Stimulated activated CD8-positive, alpha-beta memory T cell treated with anti-CD3 and anti-CD28 coated beads, Interleukin-12 subunit alpha, Interleukin-12 subunit beta, amount 100 ng/mL, for 4 hours (primary cell): ENCODE data around the gene KCTD20.
"Not testable (repeated sequence)": the region's sequence is repeated elsewhere in the genome, so short reads cannot be mapped to it uniquely, and the experiment has no call there.

Experiments
- DNase-seq: peaks from one replicate; pipeline ENCODE4 v3.0.0-alpha.2; 2020; ENCODE audit warnings: low read depth

KCTD20 gene

DNA sequence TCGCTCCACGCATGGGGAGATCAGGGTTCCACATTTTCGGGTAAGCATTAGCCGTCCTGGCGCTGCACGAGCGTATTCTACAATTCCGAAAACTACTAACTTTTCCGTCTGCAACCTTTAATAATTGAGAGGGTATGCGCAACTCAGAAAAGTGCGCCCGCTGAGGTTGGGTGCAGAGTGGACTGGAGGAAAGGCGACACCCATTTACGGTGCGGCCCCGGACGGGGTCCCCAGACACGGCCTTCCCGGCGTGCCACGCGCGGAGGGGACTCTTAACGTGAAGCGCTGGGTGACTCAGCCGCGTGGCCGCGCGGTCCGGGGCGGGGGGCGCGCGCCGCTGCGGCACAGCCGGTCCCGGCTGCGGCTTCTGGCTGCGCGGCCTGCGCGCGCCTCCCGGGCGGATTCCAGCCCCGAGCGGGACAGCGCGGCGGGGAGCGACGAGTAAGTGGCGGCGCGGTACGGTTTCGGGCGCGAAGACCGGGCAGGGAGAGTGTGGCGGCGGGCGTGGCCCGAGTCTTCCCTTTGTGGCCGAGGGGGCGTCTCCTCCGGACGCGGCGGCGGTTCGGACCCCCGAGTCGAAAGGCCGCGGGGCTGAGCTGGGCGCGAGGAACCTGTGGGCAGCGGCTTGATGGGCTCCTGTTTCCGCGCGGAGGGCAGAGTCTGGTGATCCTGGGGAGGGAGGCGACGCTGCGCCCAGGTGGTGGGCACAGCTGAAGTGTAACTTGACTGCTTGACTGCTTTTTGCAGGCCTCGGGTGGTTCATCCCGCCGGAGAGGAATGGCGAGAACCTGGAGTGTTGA lies at the start of gene KCTD20, which contains the start of gene PXT1:
Gene KCTD20, plus strand, starts transcription at position 330 of the 800 bp plus-strand sequence. CDS start 27,098 bp downstream, outside the sequence.
Gene PXT1, minus strand, starts transcription at position 184 of the 800 bp plus-strand sequence. CDS start 16,772 bp downstream, outside the sequence.
- DNase-seq: peak; percentile 77

DNA sequence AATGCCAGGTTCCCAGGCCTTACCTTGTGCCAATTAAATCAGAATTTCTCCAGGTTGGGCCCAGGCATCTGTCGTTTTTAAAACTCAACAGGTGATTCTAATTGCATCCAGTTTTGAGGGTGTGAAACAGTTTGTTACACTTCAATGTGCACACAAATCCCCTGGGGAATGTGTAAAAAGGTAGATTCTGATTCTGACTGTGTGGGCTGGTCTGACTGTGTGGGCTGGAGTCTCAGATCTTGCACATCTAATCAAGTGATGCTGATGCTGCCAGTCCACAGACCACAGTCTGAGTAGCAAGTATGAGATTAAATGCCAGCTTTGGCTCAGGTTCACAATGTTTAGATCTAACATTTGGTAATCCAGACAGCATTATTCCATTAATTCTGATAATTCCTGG lies 42.8 kb upstream of the KCTD20 start:
- DNase-seq: no peak

DNA sequence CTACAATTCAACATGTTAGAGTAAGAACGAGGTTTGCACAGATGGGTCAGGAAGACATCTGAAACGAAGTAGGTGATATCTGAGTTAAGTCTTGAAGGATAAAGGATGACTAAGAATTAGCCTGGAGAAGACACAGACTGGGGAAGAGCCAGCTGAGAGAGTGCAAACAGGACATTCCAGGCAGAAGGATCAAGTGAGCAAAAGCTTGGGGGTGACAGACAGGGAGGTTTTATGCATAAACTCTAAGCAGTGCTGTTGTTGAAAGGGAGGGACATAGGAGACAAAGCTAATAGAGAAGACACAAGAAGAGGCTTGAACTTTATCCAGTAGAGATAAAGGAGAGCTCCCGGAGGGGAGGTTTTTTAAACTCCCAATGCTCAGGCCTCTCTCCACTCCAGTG lies 40.3 kb upstream of the KCTD20 start:
- DNase-seq: no peak

DNA sequence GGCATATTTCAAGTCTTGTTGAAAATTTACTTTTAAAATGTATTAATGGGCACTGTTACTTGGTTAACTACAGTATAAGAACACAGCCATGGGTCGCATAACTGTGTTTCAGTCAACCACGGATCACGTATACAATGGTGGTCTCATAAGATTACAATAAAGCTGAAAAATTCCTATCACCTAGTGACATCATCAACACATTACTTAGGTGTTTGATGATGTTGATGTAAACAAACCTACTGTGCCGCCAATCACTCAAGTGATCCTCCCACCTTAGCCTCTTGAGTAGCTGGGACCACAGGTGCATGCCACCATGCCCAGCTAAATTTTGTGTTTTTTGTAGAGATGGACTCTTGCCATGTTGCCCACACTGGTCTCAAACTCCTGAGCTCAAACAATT lies 38.6 kb upstream of the KCTD20 start:
- DNase-seq: no peak

DNA sequence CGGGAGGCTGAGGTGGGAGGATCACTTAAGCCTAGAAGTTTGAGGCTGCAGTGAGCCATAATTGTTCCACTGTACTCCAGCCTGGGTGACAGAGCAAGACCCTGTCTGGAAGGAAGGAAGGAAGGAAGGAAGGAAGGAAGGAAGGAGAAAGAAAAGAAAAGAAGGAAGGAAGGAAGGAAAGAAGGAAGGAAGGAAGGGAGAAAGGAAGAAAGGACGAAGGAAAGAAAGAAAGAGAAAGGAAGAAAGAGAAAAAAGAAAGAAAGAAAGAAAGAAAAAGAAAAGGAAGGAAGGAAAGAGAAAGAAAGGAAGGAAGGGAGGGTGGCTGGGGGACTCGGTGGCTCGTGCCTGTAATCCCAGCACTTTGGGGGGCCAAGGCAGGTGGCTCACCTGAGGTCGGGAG lies 33.1 kb upstream of the KCTD20 start:
- not testable (repeated sequence) for DNase-seq

DNA sequence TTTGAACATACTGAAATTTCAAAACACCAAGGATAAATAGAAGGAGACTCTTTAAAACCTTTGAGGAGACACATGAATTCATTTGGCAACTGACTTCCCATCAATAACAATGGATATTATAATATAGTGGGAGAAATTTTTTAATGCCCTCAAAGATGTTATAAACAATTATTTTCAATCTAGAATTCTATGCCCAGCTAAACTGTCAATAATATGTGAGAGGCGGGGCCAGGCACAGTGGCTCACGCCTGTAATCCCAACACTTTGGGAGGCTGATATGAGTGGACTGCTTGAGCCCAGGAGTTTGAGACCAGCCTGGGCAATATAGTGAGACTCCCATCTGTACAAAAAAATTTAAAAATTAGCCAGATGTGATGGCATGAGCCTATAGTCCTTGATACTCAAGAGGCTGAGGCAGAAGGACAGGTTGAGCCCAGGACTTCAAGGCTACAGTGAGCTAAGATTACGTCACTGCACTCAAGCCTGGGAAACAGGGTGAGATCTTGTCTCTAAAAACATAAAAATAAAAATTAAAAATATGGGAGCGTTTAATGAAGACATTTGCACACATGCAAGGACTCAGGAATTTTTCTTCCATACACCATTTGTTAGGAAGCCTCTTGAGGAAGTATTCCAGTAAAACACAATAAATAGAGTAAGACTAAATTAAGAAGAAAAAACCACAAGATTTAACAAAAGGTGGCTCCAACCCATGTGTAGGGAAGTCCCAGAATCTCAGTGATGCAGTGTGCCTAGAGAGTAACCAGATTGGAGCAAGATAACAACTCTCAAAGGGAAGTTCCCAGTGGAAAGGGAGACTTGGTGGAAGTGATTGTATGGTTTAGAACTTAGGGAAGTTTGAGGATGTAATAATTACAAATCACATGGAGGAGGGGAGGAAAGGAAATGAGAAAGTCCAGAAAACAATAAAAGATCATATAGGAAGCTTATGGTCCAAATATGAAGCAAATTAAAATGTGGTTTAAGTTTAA lies 29.0 kb upstream of the KCTD20 start:
- no peak for DNase-seq

DNA sequence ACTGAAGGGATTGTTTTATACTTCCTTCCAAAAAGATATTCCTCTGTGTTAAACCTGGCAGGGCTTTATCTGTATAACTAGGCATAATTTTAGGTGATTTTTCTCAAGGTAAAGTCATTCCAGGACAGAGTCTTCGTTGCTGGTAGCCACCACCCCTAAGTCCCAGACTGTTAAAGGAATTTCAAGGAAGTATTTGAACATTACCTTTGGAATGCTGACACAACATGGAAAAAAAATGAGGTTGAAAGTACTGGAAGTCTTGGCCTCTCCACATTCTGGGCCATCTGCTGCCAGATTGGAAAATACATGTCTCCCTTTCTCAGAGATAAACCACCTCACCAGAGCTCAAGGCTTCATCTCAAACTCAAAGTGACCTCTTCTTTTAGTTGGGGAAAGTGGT lies 28.3 kb upstream of the KCTD20 start:
- no peak for DNase-seq

DNA sequence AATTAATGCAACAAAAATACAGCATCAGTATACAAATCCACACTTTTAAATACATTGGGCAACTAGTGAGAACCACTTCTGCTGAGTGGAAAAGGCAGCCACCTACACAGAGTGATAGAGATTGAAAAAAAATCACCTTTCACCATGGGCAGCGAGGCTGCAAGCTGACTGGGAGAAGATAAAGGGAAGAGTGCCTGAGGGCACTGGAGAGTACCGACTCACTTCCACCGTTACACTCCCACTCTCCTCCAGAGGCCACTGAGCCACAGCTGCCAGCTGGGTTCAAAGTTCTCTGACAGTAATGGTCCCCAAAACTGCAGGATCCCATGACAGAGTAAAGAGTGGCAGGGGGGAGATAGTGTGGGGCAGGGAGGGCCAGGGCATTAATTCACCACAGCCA lies 24.2 kb upstream of the KCTD20 start:
- no peak for DNase-seq

DNA sequence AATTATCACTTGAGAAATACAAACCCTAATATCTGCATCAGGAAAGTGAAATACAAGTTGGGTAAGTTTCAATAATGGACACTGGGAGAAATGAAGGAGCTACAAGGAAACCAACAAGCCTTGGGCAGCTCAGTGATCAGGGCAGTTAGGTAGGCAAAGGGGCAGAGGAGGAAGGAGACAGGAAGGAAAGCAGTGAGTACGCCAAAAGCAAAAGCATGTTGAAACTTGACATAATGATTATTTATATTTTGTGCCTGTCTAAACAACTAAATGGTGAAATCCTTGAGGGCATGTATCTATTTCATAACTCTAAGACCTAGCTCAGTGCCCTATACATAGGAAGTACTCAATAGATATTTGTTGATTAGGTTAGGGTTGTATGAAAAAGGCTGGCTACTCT lies 23.5 kb upstream of the KCTD20 start:
- no peak for DNase-seq

DNA sequence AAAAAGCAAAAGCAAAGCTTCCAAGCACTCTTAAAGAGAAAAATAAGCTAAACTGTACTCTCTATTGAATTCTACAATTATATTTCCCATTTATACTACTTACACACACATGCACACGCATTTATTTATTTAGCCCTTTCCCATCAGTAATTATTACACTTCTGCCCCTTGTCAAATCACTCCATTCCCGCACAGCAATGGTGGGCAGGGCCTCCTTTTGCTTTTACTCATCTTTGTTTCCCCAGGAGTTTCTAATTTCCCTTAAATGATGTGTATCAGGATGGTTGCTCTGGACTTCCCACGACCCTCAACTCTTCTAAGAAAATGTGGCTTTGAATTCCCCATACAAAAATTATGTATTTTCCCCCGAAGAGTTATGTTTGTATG lies 20.1 kb upstream of the KCTD20 start:
- no peak for DNase-seq

DNA sequence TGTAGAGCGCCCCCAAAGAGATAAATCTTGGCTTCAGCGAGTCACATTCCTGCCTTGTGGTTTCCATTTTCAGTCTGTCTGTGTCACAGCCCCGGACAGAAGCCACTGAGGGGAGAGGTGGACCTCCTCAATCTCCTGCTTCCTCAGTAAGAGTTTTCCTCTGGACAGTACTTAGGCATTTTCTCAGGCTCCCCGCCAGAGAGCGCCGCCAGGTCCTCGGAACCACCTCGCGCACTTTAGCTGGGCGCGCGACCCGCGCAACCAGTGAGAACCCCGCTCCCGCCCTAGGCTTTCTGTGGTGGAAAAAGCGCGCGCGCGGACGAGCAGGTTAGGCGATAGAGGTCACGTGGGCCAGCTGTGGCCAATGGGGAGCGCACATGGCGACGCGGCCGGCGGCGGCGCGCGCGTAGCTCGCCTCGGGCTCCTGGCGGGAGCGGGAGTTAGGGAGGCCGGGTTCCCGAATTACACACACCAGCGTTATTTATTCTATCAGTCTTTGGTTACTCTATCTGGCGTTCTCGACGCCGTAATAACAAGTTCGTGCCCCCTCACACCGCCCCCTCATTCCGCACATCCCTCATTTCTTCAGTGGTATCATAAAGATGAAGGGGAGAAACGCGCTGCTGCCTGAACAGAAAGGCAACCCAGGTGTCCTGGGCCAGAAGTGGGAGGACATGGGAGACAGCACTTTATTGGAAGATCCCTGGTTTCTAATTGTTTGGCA lies 19.5 kb upstream of the KCTD20 start:
- peak; percentile 96 for DNase-seq

DNA sequence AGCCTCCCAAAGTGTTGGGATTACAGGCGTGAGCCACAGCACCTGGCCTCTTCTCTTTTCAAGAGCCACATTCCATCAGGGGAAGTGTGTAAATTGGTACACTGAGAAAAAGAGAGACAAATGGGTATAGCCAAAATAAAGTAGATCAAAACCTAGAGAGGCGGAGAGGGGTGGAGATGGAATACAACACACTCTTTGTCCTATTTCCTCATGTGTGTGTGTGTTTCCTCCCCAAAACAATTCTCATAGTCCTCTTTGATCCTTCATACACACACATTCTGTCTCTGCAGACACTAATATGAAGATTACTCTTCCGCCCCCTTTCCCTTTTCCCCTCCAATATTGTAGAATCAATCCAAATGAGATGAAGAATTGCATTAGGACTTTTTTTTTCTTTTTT lies 16.2 kb upstream of the KCTD20 start:
- DNase-seq: no peak

DNA sequence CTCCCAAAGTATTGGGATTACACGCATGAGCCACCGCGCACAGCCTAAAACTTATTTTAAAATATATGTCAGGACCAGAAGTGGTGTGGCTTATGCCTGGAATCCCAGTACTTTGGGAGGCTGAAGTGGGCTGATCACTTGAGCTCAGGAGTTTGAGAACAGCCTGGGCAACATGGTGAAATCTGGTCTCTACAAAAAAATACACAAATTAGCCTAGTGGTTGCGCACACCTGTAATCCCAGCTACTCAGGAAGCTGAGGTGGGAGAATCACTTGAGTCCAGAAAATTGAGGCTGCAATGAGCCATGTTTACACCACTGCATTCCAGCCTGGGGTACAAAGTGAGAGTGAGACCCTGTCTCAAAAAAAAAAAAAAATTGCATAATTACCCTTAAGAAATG lies 13.9 kb upstream of the KCTD20 start:
- DNase-seq: no peak

DNA sequence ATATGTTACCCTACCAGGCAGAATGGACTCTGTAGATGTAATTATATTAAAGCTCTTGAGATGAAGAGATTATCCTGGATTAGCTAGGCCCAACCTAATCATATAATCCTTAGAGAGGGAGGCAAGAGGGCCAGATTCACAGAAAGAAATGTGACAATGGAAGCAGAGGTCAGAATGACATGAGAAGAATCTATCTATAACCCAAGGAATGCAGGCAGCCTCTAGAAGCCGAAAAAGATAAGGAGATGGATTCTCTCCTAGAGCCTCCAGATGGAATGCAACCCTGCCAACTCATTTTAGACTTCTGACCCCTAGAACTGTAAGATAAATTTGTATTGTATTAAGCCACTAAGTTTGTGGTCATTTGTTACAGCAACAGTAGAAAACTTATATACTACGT lies 12.4 kb upstream of the KCTD20 start:
- DNase-seq: no peak

DNA sequence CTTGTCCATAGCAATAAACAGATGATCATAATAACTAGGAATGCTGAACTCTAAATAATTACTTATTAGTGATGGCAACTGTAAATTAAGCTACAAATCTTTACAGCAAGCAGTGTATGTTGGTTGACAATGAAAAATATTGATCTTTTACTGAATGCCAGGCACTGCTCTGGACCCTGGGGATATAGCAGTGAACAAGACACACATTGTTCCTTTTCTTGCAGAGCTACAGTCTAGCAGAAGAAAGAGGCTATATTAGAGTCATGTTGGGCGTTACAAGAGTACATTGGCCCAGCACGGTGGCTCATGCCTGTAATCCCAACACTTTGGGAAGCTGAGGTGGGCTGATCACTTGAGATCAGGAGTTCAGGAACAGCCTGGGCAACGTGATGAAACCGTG lies 11.6 kb upstream of the KCTD20 start:
- DNase-seq: no peak

DNA sequence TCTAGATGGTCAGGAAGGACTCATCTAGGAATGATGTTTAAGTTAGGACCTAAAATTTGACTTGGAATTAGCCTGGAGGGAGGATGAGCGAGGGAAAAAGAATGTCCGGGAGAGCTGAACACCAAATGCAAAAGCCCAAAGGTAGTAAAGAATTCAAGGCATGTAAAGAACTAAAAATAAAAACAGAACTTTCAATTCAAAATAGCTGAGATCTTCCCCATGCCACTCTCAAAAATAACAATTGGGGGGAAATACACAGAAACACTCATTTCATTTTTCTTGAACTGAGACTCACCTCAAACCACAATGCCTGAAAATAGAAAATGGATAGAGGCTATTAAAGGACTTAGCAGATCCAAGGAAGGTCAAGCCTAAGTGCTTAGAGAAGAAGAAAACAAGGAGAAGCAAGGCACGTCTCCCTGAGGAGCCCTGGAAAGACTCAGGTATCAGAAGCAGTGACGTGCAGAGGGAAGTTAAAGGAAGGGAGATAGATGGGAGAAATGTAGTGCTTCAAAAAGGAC lies 10.6 kb upstream of the KCTD20 start:
- no peak for DNase-seq

DNA sequence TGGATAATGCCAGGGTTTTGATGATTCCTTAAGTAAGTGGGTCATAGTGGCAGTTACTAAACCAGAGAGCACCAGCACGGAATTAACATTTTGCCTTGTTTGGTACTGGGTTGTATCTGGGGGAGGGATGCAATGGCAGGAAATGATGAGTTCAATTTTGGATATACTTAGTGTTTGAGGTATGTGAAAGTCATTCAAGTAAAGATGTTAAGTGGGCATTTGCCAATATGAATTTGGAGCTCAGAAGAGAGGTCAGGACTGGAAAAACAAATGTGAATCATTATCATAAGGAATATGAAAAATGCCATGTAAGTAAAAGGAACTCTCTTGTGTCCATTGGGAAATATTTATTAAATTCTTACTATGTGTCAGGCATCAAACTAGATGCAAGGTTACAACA lies 6.3 kb upstream of the KCTD20 start:
- DNase-seq: no peak

DNA sequence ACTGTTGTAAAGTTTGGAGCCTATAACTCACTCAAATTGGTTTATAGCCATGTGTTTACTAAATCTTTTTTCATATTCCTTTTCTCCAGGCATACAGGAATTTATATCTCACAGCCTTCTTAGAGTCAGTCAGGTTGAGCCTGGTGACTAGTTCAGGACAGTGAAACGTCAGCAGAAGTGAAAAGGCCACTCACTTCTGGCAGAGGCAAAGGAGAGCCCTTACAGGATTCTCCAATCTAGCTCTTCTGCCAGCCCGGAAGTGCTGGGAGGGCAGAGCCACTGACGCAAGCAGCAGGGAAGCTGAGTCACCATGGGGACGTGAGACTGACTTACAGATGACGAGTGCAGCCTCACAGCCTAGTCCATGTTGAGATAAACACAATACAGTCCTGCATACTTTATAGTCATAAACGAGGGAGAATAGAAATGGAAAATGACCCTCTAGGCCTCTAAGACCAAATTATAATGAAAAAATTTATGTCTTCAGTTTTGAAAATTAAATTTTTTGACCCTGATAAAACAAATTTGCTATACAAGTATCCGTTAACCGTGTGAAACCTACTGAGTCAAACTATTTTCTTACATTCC lies 1.4 kb upstream of the KCTD20 start:
- DNase-seq: peak; percentile 70

DNA sequence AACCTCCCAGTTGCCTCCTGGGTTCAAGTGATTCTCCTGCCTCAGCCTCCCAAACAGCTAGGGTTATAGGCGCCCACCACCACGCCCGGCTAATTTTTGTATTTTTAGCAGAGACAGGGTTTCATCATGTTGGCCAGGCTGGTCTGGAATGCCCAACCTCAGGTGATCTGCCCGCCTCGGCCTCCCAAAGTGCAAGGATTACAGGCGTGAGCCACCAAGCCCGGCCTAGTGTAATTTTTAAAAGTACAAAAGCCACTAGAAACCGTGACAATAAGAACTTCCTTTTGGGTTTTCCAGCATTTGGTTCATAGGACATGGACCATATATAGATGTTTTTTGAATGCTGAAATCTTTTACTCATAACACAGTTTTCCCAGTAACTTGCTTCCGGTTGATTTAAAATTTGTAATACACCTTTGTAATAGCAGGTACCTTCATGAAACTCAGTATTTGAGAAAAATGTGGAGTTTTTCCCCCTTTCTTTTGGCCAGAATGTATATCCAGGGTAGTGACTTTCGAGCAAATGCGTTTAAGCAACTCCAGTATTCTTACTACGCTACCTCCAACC lies 613 bp upstream of the KCTD20 start:
- no peak for DNase-seq

DNA sequence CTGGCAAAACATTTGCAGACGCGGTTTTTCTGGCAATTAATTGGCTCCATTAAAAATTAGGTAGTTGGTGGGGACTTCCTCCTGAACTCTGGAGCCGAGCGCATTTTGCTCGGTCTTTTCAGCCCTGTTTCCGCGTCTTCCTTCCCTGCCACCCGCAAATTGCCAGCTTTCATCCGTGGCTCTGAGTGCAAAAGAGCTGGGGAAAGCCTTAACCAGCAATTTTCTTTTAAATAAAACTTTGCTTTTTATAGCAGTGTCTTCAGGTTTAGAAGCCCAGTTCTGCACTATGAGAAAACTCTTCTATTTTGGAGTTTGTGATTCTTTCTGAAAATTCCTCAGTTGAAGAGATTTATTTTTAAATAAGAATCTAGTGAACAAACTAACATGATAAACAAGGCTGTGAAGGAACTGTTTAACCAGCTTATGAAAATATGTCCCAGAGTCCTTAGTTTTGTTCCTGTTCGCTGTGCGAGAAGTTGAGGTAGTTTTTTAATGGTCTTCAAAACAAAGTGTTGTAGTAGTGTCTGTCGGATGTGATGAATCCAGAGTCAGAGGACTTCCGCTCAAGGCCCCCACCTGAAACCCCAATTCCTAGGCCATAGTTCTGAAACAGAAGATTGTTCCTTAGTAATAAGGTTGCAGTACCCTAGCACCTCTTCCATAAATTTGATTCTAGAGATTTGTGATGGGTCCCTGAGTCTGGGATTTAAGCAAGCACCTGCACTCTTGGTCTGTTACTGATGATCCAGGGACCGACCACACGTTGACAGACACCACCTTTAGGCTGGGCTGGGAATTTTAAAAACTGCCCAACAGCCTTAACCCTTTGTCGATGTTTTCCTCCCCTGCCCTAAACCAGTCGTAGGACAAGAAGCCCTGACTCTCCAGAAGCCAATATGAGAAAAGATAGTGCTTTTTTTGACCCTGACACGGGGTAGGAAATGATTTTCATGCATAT lies 950 bp downstream of the KCTD20 start:
- DNase-seq: no peak
